ENCODE measurements around the gene CRK. TPM values are rescaled to one million over a fixed set of nuclear protein-coding genes. Genes with fewer than 3 reads are reported as not detected.
"Not testable (repeated sequence)": the region's sequence is repeated elsewhere in the genome, so short reads cannot be mapped to it uniquely, and the experiment has no call there.

The CRK gene
- total and polyA plus RNA-seq, 2 of the 4 experiments (the other 2 are of a cell fraction): 57.6 to 100 TPM

GRCh38 chr17:1390432-1391367 lies 65.3 kb downstream of the CRK start (continued):
- TF ChIP-seq MAZ (IDR thresholded peaks at IDR 0.05; ENCODE audit: borderline replicate concordance, low read depth, low read length) (no peak), POLR2A (IDR thresholded peaks at IDR 0.05; ENCODE audit: low read depth, low read length) (no peak), NFE2L2 (IDR thresholded peaks at IDR 0.05; ENCODE audit: low read depth, low read length) (no peak), RAD21 (IDR thresholded peaks at IDR 0.05; ENCODE audit: low read length) (no peak)

DNA sequence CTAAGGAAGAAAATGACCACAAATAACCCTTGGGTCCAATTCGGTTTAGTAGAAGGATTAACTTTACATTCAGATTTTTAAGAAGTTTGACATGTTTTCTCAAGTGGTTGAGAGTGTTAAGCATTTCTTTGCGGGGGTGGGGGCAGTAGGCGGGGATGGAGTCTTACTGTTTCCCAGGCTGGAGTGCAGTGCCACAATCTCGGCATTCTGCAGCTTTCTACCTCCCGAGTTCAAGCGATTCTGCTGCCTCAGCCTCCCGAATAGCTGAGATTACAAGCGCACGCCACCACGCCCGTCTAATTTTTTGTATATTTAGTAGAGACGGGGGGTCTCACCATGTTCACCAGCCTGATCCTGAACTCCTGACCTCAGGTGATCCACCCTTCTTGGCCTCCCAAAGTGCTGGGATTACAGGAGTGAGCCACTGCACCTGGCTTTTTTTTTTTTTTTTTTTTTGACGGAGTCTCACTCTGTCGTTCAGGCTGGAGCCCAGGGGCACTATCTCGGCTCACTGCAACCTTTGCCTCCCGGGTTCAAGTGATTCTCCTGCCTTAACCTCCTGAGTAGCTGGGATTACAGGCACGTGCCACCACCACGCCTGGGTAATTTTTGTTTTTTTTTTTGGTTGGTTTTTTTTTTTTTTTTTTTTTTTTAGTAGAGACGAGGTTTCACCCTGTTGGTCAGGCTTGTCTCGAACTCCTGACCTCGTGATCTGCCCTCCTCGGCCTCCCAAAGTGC lies 68.4 kb downstream of the CRK start:
- Histone ChIP-seq H3K79me1 (ENCODE audit: low read depth in 1 of 2, low read length in 2 of 2) (peaks cover 0 to 49% of the 10 kb centered on the region in 2 experiments; a peak in 2 of 4 replicates), H4K20me1 (ENCODE audit: insufficient read depth, low read length) (peaks cover 100% of the 10 kb centered on the region), H3K9me1 (ENCODE audit: insufficient read depth, low read length) (peaks cover 30% of the 10 kb centered on the region), H3K4me1 (ENCODE audit: control insufficient read depth, insufficient read depth, low read length) (peaks cover 11% of the 10 kb centered on the region)
- POLR2A ChIA-PET (ENCODE audit: unreplicated experiment); BruUV-seq (replicated peaks); DNase-seq; H2AK9ac ChIP-seq (replicated peaks; ENCODE audit: low read depth, low read length, poor library complexity); H2BK20ac ChIP-seq (ENCODE audit: low read depth, low read length); H3K9me3 ChIP-seq (ENCODE audit: control insufficient read depth, insufficient read depth, low read length); H4K8ac ChIP-seq (ENCODE audit: low read depth in 2 of 2, low read length in 2 of 2); H3K18ac ChIP-seq (ENCODE audit: low read depth, low read length); H2BK15ac ChIP-seq (ENCODE audit: low read depth, low read length); H4K91ac ChIP-seq (ENCODE audit: insufficient read depth, low read depth, low read length); H3K14ac ChIP-seq (replicated peaks; ENCODE audit: low read depth, low read length); H3K23ac ChIP-seq (ENCODE audit: low read depth, low read length); H3K56ac ChIP-seq (ENCODE audit: extremely low read depth, insufficient read depth, low read length); H2AFZ ChIP-seq (replicated peaks; ENCODE audit: low read length, poor library complexity); H3K36me3 ChIP-seq (ENCODE audit: control insufficient read depth, insufficient read depth, low read length); in situ Hi-C loops (cut with MboI; ENCODE audit: low sequenced_read_pairs); H2BK120ac ChIP-seq (ENCODE audit: low read depth, low read length); H3K27me3 ChIP-seq (ENCODE audit: control insufficient read depth, insufficient read depth, low read length); H3K9ac ChIP-seq (ENCODE audit: low read depth, low read length); H3K4ac ChIP-seq (ENCODE audit: low read depth, low read length); H4K5ac ChIP-seq (ENCODE audit: low read depth, low read length); H2AK5ac ChIP-seq (ENCODE audit: low read depth, low read length); H3K4me2 ChIP-seq (ENCODE audit: low read depth, low read length); dilution Hi-C loops (cut with HindIII; ENCODE audit: low sequenced_read_pairs, unreplicated experiment); ATAC-seq (ENCODE audit: low read depth); H3K4me3 ChIP-seq (ENCODE audit: insufficient read depth, low read depth, low read length); intact Hi-C loops (cut with micrococcal nuclease); H2BK5ac ChIP-seq (ENCODE audit: low read depth, low read length, poor library complexity, severe bottlenecking); H3K27ac ChIP-seq (ENCODE audit: insufficient read depth, low read length): not testable (repeated sequence)
- WGBS, 2 experiments (ENCODE audit: extremely low coverage in 2 of 2, insufficient read length in 1 of 2): 92% methylated on average over 4 of the region's 22 CpGs; no CpG with 5 or more reads in 1 of the 2 experiments
- CTCF ChIA-PET: interaction anchor here (1.5 kb wide), 1 partner anchor 22 kb away, joined by 4 read pairs; no protein-coding TSS in a partner anchor
